Activated T-cell treated with anti-CD3 and anti-CD28 coated beads for 24 hours (primary cell): ENCODE measurements around the gene TSPAN32.

Experiments used
- DNase-seq: peaks from one replicate; pipeline ENCODE4 v3.0.0-alpha.2; 2020; ENCODE audit warnings: low read depth

The TSPAN32 gene

GRCh38 chr11:2301631-2302305 lies at the start of gene TSPAN32, which contains the start of gene C11orf21:
TSS of gene TSPAN32 (plus strand) at chr11:2302013. CDS start at chr11:2302150, 137 bp downstream.
TSS of gene C11orf21 (minus strand) at chr11:2301918. CDS start at chr11:2301808, 110 bp downstream.
- peak; percentile 46 for DNase-seq

- DNase-seq, result no peak
These were observed 49.8 kb upstream of the TSPAN32 start for GRCh38 chr11:2252018-2252417.

- DNase-seq, result no peak
These were observed 45.4 kb upstream of the TSPAN32 start for GRCh38 chr11:2256293-2256913.

- DNase-seq, result no peak
These were observed 44.7 kb upstream of the TSPAN32 start for GRCh38 chr11:2256951-2257700.

- DNase-seq, result no peak
These were observed 43.0 kb upstream of the TSPAN32 start for GRCh38 chr11:2258501-2259465.

- DNase-seq, result no peak
These were observed 42.4 kb upstream of the TSPAN32 start for GRCh38 chr11:2259466-2259830.

GRCh38 chr11:2259897-2260451 lies 41.8 kb upstream of the TSPAN32 start:
- DNase-seq, result no peak

- no peak for DNase-seq
These were observed 41.1 kb upstream of the TSPAN32 start for GRCh38 chr11:2260491-2261364.

GRCh38 chr11:2261436-2262230 lies 40.2 kb upstream of the TSPAN32 start:
- no peak for DNase-seq

GRCh38 chr11:2262301-2263070 lies 39.3 kb upstream of the TSPAN32 start:
- DNase-seq, result no peak

- DNase-seq, result no peak
These were observed 38.7 kb upstream of the TSPAN32 start for GRCh38 chr11:2263071-2263565.

GRCh38 chr11:2263724-2264360 lies 38.0 kb upstream of the TSPAN32 start:
- DNase-seq, result no peak

GRCh38 chr11:2264366-2265053 lies 37.3 kb upstream of the TSPAN32 start:
- no peak for DNase-seq

- DNase-seq, result no peak
These were observed 36.4 kb upstream of the TSPAN32 start for GRCh38 chr11:2265396-2265795.

- no peak for DNase-seq
These were observed 35.8 kb upstream of the TSPAN32 start for GRCh38 chr11:2265854-2266585.

- DNase-seq, result no peak
These were observed 35.1 kb upstream of the TSPAN32 start for GRCh38 chr11:2266586-2267305.
